Stimulated activated CD8-positive, alpha-beta memory T cell treated with anti-CD3 and anti-CD28 coated beads, Interleukin-15, amount 100 ng/mL, for 4 hours (primary cell): ENCODE results near the gene ZIM2.
"Not testable (repeated sequence)": the region's sequence is repeated elsewhere in the genome, so short reads cannot be mapped to it uniquely, and the experiment has no call there.

Source experiments
- DNase-seq, 2 donors: peaks; one replicate each; pipeline ENCODE4 v3.0.0-alpha.2; 2020; ENCODE audit warnings: low read depth in 2 of 2

The ZIM2 gene

GRCh38 chr19:56840451-56841192 lies at the start of gene ZIM2, which contains the start of gene PEG3:
Gene ZIM2, minus strand, starts transcription at chr19:56840726. Its CDS starts 16,449 bp downstream, at chr19:56824277.
Gene PEG3, minus strand, starts transcription at chr19:56840726. Its CDS starts 16,071 bp downstream, at chr19:56824655.
- DNase-seq: no peak

GRCh38 chr19:56885173-56885985 lies 44.9 kb upstream of the ZIM2 start:
- DNase-seq: no peak

GRCh38 chr19:56884441-56884840 lies 43.9 kb upstream of the ZIM2 start:
- DNase-seq: no peak

- DNase-seq: no peak
Measured at GRCh38 chr19:56880592-56881190, 40.2 kb upstream of the ZIM2 start.

GRCh38 chr19:56877069-56877715 lies 36.7 kb upstream of the ZIM2 start:
- no peak for DNase-seq

GRCh38 chr19:56875717-56876116 lies 35.2 kb upstream of the ZIM2 start:
- DNase-seq: no peak

GRCh38 chr19:56874530-56874929 lies 34.0 kb upstream of the ZIM2 start:
- no peak for DNase-seq

GRCh38 chr19:56873493-56873892 lies 33.0 kb upstream of the ZIM2 start:
- DNase-seq: no peak

- no peak for DNase-seq
Measured at GRCh38 chr19:56869886-56870285, 29.4 kb upstream of the ZIM2 start.

- DNase-seq: no peak
Measured at GRCh38 chr19:56868446-56868845, 27.9 kb upstream of the ZIM2 start.

GRCh38 chr19:56866538-56866937 lies 26.0 kb upstream of the ZIM2 start:
- DNase-seq: no peak

GRCh38 chr19:56864443-56865125 lies 24.1 kb upstream of the ZIM2 start:
- no peak for DNase-seq

- no peak for DNase-seq
Measured at GRCh38 chr19:56862741-56863140, 22.2 kb upstream of the ZIM2 start.

GRCh38 chr19:56860409-56860808 lies 19.9 kb upstream of the ZIM2 start:
- DNase-seq: not testable (repeated sequence)

GRCh38 chr19:56858026-56858425 lies 17.5 kb upstream of the ZIM2 start:
- no peak for DNase-seq

GRCh38 chr19:56856822-56857221 lies 16.3 kb upstream of the ZIM2 start:
- DNase-seq: no peak

GRCh38 chr19:56852361-56852760 lies 11.8 kb upstream of the ZIM2 start:
- DNase-seq: not testable (repeated sequence)

GRCh38 chr19:56848166-56848565 lies 7.6 kb upstream of the ZIM2 start:
- DNase-seq: no peak

- no peak for DNase-seq
Measured at GRCh38 chr19:56842412-56842811, 1.9 kb upstream of the ZIM2 start.

- no peak for DNase-seq
Measured at GRCh38 chr19:56841193-56841543, 642 bp upstream of the ZIM2 start.

- no peak for DNase-seq
Measured at GRCh38 chr19:56839652-56840450, 675 bp downstream of the ZIM2 start.
